Cardiac fibroblast (primary cell): ENCODE results near the gene CARD14.

Source experiments
- DNase-seq, 2 donors: peaks; one replicate each; pipeline versions ENCODE4 v3.0.0 to v3.0.0-alpha.2; 2010; ENCODE audit warnings: low read depth in 2 of 2
- H3K4me3 ChIP-seq, 2 donors: replicated peaks in 1 of 2; 1 replicate in 1 of 2; 2 replicates in 1 of 2; pipeline ENCODE4 v1.5.1; 2011; ENCODE audit warnings: low read depth in 2 of 2, low read length in 2 of 2, mild to moderate bottlenecking in 2 of 2, moderate library complexity in 1 of 2
- TF ChIP-seq, protein P1 (sequence below): IDR thresholded peaks from one replicate; pipeline ENCODE4 v1.5.1; 2011; ENCODE audit warnings: low read depth, mild to moderate bottlenecking, low read length, inconsistent platforms

Gene CARD14

DNA sequence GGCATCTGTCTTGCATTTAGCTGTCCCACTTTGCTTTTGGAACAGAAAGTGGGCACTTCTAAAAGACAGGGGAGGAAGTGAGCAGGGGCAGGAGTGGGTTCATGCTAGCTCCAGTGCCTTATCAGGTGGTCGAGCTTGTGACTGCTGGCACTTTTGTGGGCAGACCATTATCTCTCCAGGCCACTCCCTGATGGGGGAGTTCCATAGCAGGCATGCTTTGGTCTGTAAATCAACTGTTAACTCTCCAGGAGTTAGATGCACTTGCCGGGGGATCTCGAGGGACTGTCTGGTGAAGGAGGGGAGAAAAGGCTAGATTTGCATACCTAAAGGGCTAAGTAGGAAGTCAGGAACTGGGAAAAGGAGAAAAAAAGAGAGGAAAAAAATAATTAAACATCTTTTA lies 9.3 kb upstream of the CARD14 start:
- no peak overlapping the region for H3K4me3 ChIP-seq
- TF ChIP-seq, protein P1, sequence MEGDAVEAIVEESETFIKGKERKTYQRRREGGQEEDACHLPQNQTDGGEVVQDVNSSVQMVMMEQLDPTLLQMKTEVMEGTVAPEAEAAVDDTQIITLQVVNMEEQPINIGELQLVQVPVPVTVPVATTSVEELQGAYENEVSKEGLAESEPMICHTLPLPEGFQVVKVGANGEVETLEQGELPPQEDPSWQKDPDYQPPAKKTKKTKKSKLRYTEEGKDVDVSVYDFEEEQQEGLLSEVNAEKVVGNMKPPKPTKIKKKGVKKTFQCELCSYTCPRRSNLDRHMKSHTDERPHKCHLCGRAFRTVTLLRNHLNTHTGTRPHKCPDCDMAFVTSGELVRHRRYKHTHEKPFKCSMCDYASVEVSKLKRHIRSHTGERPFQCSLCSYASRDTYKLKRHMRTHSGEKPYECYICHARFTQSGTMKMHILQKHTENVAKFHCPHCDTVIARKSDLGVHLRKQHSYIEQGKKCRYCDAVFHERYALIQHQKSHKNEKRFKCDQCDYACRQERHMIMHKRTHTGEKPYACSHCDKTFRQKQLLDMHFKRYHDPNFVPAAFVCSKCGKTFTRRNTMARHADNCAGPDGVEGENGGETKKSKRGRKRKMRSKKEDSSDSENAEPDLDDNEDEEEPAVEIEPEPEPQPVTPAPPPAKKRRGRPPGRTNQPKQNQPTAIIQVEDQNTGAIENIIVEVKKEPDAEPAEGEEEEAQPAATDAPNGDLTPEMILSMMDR: no peak
- DNase-seq: no peak

DNA sequence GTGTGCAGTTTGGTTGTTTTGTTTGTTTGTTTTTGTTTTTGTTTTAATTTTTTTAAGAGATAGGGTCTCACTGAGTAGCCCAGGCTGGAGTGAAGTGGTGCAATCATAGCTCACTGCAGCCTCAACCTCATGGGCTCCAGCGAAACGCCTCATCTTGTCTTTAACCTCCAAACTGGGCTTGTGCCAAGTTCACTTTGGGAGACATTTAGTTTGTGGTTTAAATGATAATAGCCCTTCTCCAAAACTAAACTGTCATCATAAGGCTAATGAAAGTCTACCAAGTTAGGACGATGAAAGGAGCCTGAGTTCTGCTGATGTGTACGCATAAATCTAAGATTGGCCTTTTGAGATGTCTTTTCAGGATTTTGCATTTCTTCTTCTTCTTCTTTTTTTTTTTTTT lies 6.5 kb upstream of the CARD14 start:
- TF ChIP-seq, protein P1: no peak
- H3K4me3 ChIP-seq: no peak overlapping the region
- peak in 1 of 2 donors; percentile 17 for DNase-seq

DNA sequence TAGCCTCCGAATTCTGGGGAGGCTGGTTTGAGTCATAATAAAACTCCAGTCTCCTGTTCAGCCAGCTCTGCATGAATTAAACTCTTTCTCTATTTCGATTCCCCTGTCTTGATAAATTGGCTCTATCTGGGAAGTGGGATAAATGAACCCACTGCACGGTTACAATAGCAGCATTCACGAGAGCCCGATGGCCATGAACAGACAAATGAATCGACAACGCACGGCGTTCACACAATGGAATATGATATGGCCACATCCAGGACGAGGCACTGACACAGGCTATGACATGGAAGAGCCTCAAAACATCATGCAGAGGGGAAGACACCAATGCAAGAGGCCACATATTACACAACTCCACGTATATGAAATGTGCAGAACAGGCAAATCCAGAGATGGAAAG lies 5.6 kb upstream of the CARD14 start:
- DNase-seq: no peak
- TF ChIP-seq, protein P1: no peak
- H3K4me3 ChIP-seq: no peak overlapping the region

DNA sequence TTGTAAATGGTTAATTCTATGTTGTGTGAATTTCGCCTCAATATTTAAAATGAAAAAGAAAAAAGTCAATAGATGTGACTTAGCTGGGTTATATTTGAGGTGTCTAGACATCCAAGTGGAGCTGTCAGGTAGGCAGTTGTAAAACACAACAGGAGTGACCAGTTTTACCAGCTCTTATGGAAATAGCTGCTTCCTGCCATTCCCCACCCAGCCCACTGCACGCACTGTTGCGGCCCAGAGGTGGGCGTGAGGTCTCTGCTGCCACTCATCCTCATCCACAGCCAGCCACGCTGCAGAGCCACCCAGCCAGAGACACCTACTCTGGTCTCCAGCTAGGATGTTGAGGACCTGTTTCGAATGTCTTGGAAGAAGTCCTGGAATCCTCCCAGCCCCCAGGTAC lies 3.4 kb upstream of the CARD14 start:
- H3K4me3 ChIP-seq: no peak overlapping the region
- TF ChIP-seq, protein P1: no peak
- DNase-seq: no peak

DNA sequence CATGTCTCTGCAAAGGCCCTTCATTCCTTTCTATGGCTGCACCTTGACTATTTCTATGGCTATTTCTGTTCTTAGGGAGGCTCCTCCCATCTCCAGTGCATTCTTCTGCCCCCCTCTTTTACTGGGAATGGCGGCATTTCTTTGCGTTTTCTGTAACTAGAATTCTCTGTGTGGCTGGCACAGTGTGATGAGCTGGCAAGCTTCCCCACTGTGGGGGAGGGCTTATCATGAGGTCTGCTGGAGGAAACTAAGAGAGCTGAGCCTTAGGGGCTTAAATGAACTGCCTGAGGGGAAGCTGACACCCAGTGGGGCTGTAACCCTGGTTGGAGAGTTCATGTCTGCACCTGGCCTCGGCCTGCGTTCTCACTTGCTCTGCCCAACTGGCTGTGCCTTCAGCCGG lies 1.5 kb upstream of the CARD14 start:
- TF ChIP-seq, protein P1: no peak
- peak in 1 of 2 donors; percentile 46 for DNase-seq
- H3K4me3 ChIP-seq: no peak overlapping the region

DNA sequence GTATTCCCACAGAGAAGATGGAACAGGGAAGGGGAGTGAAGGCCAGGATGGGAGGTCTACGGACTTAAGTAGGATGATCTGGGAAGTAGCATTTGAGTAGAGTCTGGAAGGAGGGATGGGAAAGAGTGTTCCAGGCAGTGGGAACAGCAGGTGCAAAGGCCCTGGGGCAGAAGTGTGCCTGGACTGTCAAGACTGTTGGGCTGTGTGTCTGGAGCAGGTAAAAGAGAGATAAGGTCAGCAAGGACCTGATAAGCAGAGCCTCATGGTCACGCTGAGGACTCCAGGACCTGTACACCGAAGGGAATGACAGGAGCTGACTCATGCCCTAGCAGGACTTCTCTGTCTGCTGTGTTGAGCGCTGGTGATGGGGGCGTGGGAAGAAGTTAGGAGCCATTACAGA lies 723 bp upstream of the CARD14 start:
- no peak overlapping the region for H3K4me3 ChIP-seq
- TF ChIP-seq, protein P1: no peak
- no peak for DNase-seq

DNA sequence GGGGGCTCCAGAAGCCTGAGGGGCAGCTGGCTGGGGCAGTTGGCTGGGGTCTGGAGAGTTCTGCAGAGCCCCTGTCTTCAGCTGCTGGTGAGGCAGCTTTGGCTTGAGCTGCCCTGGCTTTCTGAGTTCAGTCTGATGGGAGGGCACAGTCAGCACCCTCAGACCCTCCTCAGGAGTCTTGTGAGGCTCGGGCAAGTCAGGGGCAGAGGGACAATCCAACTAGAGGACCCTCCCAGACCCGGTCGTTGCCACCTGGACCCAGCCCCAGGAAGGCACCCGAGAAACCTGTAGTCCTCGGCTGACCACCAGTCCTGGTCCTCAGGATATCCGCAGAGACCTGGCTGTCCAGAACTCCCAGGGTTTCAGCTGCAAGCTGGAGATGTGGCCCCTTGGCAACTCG lies 1.9 kb downstream of the CARD14 start:
- TF ChIP-seq, protein P1: no peak
- H3K4me3 ChIP-seq: no peak overlapping the region
- no peak for DNase-seq
